ENCODE results near the gene SH2D4B. TPM values are rescaled to one million over a fixed set of nuclear protein-coding genes. Genes with fewer than 3 reads are reported as not detected.

SH2D4B gene
- total RNA-seq, 1 experiment from 2014 or later, result not detected

- no peaks in the 10 kb centered on the region for H3K9me2 ChIP-seq (replicated peaks; ENCODE audit: low read length)
- no peak for TF ChIP-seq EZH2 (IDR thresholded peaks at IDR 0.05; ENCODE audit: low read length, unreplicated experiment)
- no peak for TF ChIP-seq EZH2phosphoT487 (IDR thresholded peaks at IDR 0.05; ENCODE audit: borderline replicate concordance, low read length)
- TF ChIP-seq CTCF (conservative IDR thresholded peaks at IDR 0.05; ENCODE audit: low read depth, low read length), result no peak
- DNase-seq, result no peak
- BruUV-seq (replicated peaks), result no TSS peak
- H2AFZ ChIP-seq (ENCODE audit: low read length), result no peak overlapping the region
- no peak for ATAC-seq
- H3F3A ChIP-seq (ENCODE audit: low read length, unreplicated experiment), result no peaks in the 10 kb centered on the region
- H3K79me2 ChIP-seq (ENCODE audit: low read length), result no peaks in the 10 kb centered on the region
- H3K4me1 ChIP-seq (ENCODE audit: insufficient read depth, low read length), result no peaks in the 10 kb centered on the region
- ChIA-PET CTCF (no interaction called here), POLR2A (ENCODE audit: unreplicated experiment) (no interaction called here)
- H3K9me3 ChIP-seq (ENCODE audit: low read length), result no peaks in the 10 kb centered on the region
- H3K4me2 ChIP-seq (ENCODE audit: low read length), result no peak overlapping the region
- no peak overlapping the region for H3K9ac ChIP-seq (ENCODE audit: low read length)
- no peaks in the 10 kb centered on the region for H4K20me1 ChIP-seq (ENCODE audit: low read length)
- no peak overlapping the region for H3K4me3 ChIP-seq (ENCODE audit: low read length)
- H3K36me3 ChIP-seq (ENCODE audit: low read depth, low read length), result no peaks in the 10 kb centered on the region
- H3K27ac ChIP-seq (ENCODE audit: low read length), result no peak overlapping the region
- intact Hi-C loops (cut with micrococcal nuclease), result no loop called here
- H3K27me3 ChIP-seq (ENCODE audit: low read length), result no peaks in the 10 kb centered on the region
Observed at GRCh38 chr10:80553436-80553835, 15.7 kb downstream of the SH2D4B start.

- ATAC-seq (no peak), DNase-seq (no peak)
- no peak overlapping the region for H3K9ac ChIP-seq (ENCODE audit: low read length)
- no peak overlapping the region for H3K4me2 ChIP-seq (ENCODE audit: low read length)
- no peaks in the 10 kb centered on the region for H3K9me3 ChIP-seq (ENCODE audit: low read length)
- no peaks in the 10 kb centered on the region for H3K9me2 ChIP-seq (replicated peaks; ENCODE audit: low read length)
- CTCF ChIA-PET, result no interaction called here
- no peak overlapping the region for H3K27ac ChIP-seq (ENCODE audit: low read length)
- no peaks in the 10 kb centered on the region for H3F3A ChIP-seq (ENCODE audit: low read length, unreplicated experiment)
- intact Hi-C loops (cut with micrococcal nuclease), result no loop called here
- H3K79me2 ChIP-seq (ENCODE audit: low read length), result no peaks in the 10 kb centered on the region
- BruUV-seq (replicated peaks), result no TSS peak
- H3K36me3 ChIP-seq (ENCODE audit: low read depth, low read length), result no peaks in the 10 kb centered on the region
- no peaks in the 10 kb centered on the region for H4K20me1 ChIP-seq (ENCODE audit: low read length)
- POLR2A ChIA-PET (ENCODE audit: unreplicated experiment), result no interaction called here
- H3K27me3 ChIP-seq (ENCODE audit: low read length), result no peaks in the 10 kb centered on the region
- H3K4me1 ChIP-seq (ENCODE audit: insufficient read depth, low read length), result no peaks in the 10 kb centered on the region
- no peak overlapping the region for H2AFZ ChIP-seq (ENCODE audit: low read length)
- no peak overlapping the region for H3K4me3 ChIP-seq (ENCODE audit: low read length)
- TF ChIP-seq EZH2 (IDR thresholded peaks at IDR 0.05; ENCODE audit: low read length, unreplicated experiment), result no peak
- TF ChIP-seq EZH2phosphoT487 (IDR thresholded peaks at IDR 0.05; ENCODE audit: borderline replicate concordance, low read length), result no peak
- no peak for TF ChIP-seq CTCF (conservative IDR thresholded peaks at IDR 0.05; ENCODE audit: low read depth, low read length)
Observed at GRCh38 chr10:80554050-80554449, 16.3 kb downstream of the SH2D4B start.

DNA sequence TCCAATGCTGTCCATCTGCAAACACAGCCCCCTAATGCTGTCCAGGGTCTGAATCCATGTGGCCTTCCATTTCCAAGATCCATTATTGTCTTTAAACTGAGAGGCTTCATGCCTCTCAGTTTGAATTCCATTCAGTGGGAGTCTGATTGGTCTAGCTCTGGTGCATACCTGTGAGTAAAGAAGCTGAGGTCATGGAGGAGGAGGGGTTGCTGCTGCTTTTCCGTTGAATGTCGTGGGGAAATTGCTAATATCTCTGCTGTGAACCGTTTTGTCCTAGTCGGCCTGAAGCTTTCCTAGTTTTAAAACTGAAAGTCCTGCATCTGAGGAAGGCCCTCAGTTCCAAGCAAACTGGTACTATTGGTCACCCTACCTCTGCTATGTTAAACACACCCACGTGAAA is 17.7 kb downstream of the SH2D4B start:
- Histone ChIP-seq H3K9ac (ENCODE audit: low read length) (no peak overlapping the region), H3F3A (ENCODE audit: low read length, unreplicated experiment) (no peaks in the 10 kb centered on the region), H3K79me2 (ENCODE audit: low read length) (no peaks in the 10 kb centered on the region), H3K36me3 (ENCODE audit: low read depth, low read length) (no peaks in the 10 kb centered on the region), H3K9me2 (replicated peaks; ENCODE audit: low read length) (no peaks in the 10 kb centered on the region), H4K20me1 (ENCODE audit: low read length) (no peaks in the 10 kb centered on the region), H3K4me3 (ENCODE audit: low read length) (no peak overlapping the region), H3K9me3 (ENCODE audit: low read length) (no peaks in the 10 kb centered on the region), H3K4me1 (ENCODE audit: insufficient read depth, low read length) (no peaks in the 10 kb centered on the region), H2AFZ (ENCODE audit: low read length) (no peak overlapping the region), H3K27me3 (ENCODE audit: low read length) (no peaks in the 10 kb centered on the region), H3K27ac (ENCODE audit: low read length) (no peak overlapping the region), H3K4me2 (ENCODE audit: low read length) (no peak overlapping the region)
- ATAC-seq (no peak), DNase-seq (no peak)
- intact Hi-C loops (cut with micrococcal nuclease), result no loop called here
- no TSS peak for BruUV-seq (replicated peaks)
- ChIA-PET POLR2A (ENCODE audit: unreplicated experiment) (no interaction called here), CTCF (no interaction called here)
- TF ChIP-seq EZH2 (IDR thresholded peaks at IDR 0.05; ENCODE audit: low read length, unreplicated experiment) (no peak), CTCF (conservative IDR thresholded peaks at IDR 0.05; ENCODE audit: low read depth, low read length) (no peak), EZH2phosphoT487 (IDR thresholded peaks at IDR 0.05; ENCODE audit: borderline replicate concordance, low read length) (no peak)

Measured in PC-3 (cell line).